HepG2 (cell line): ENCODE data around the gene FAM20A. TPM values are rescaled to one million over a fixed set of nuclear protein-coding genes. Genes with fewer than 3 reads are reported as not detected.
A peak's percentile ranks its signal among the peaks of the same experiment; 100 is the strongest.

Experiments used
- AFF4 ChIP-seq: sonication (generic); formaldehyde crosslinking; IDR thresholded peaks from 2 replicates; pipeline ENCODE4 v1.4.0; 2020; ENCODE audit warnings: missing genetic modification reagents
- ATM ChIP-seq: fragments of 450-650 bp; IDR thresholded peaks from 2 replicates; pipeline ENCODE4 v1.7.1; 2017; ENCODE audit warnings: mild to moderate bottlenecking, borderline replicate concordance
- CSRNP2 ChIP-seq: sonication (generic); formaldehyde crosslinking; conservative IDR thresholded peaks from 2 replicates; pipeline ENCODE4 v1.8.0; 2022; ENCODE audit warnings: low read depth, missing genetic modification reagents
- ELF3 ChIP-seq: IDR thresholded peaks from 2 replicates; pipeline ENCODE4 v1.6.1; 2016; ENCODE audit warnings: missing genetic modification reagents, missing compliant biosample characterization
- KAT8 ChIP-seq: IDR thresholded peaks from 2 replicates; pipeline ENCODE4 v1.6.1; 2016; ENCODE audit warnings: missing genetic modification reagents, missing compliant biosample characterization
- KDM3A ChIP-seq: IDR thresholded peaks from 2 replicates; pipeline ENCODE4 v1.6.1; 2018; ENCODE audit warnings: low read depth, missing compliant biosample characterization
- MBNL3 ChIP-seq: fragments of 250-450 bp; sonication (Bioruptor Pico); conservative IDR thresholded peaks from 2 replicates; pipeline ENCODE4 v1.8.0; 2022; ENCODE audit warnings: mild to moderate bottlenecking, inconsistent platforms
- POGK ChIP-seq: sonication (generic); formaldehyde crosslinking; conservative IDR thresholded peaks from 2 replicates; pipeline ENCODE4 v1.8.0; 2022; ENCODE audit warnings: mild to moderate bottlenecking, moderate library complexity, missing genetic modification reagents
- POLR2A ChIP-seq, 2 experiments: IDR thresholded peaks; 2 replicates each; pipeline ENCODE4 v1.6.1; 2011; ENCODE audit warnings: low read depth in 2 of 2, low read length in 2 of 2, mild to moderate bottlenecking in 1 of 2, moderate library complexity in 1 of 2; ENCODE audit not compliant: insufficient read depth in 1 of 2
- POLR2G ChIP-seq: fragments of 200-400 bp; formaldehyde crosslinking; IDR thresholded peaks from 2 replicates; pipeline ENCODE4 v1.6.1; 2018; ENCODE audit warnings: mild to moderate bottlenecking, low read depth, low read length, moderate library complexity
- SMAD1 ChIP-seq: sonication (generic); formaldehyde crosslinking; IDR thresholded peaks from 2 replicates; pipeline ENCODE4 v1.4.0; 2020; ENCODE audit warnings: missing genetic modification reagents, low read depth, mild to moderate bottlenecking, borderline replicate concordance
- TBL1XR1 ChIP-seq: fragments of 150-350 bp; IDR thresholded peaks from 2 replicates; pipeline ENCODE4 v1.6.1; 2014; ENCODE audit warnings: borderline replicate concordance, low read length; ENCODE audit not compliant: partially characterized antibody
- ZEB1 ChIP-seq: IDR thresholded peaks from 2 replicates; pipeline ENCODE4 v1.6.1; 2012; ENCODE audit warnings: mild to moderate bottlenecking, low read depth, inconsistent platforms; ENCODE audit not compliant: insufficient replicate concordance
- ZNF335 ChIP-seq: sonication (generic); formaldehyde crosslinking; IDR thresholded peaks from 2 replicates; pipeline ENCODE4 v1.4.0; 2020; ENCODE audit warnings: missing genetic modification reagents
- ZNF678 ChIP-seq: sonication (generic); formaldehyde crosslinking; IDR thresholded peaks from 2 replicates; pipeline ENCODE4 v1.4.0; 2020; ENCODE audit warnings: mild to moderate bottlenecking, missing genetic modification reagents
- ZNF770 ChIP-seq: sonication (generic); formaldehyde crosslinking; IDR thresholded peaks from 2 replicates; pipeline ENCODE4 v1.5.0; 2020; ENCODE audit warnings: mild to moderate bottlenecking, missing genetic modification reagents
- ZSCAN30 ChIP-seq: sonication (generic); formaldehyde crosslinking; IDR thresholded peaks from 2 replicates; pipeline ENCODE4 v1.5.0; 2020; ENCODE audit warnings: mild to moderate bottlenecking, missing genetic modification reagents
- polyA plus RNA-seq, 8 experiments: library from polyadenylated mRNA; depleted of rRNA in 3 of 8; stranded (reverse) in 7 of 8; unstranded in 1 of 8; fragments of >200 nt; fragmentation: Illumina TruSeq in 4 of 8; extraction: Trizol in 4 of 8; gene quantifications; 2 replicates each; pipeline versions ENCODE4 v1.2.1 to v1.2.3, GENCODE V29; 2011 to 2016; ENCODE audit warnings: low read depth in 4 of 8, missing spikeins in 1 of 8, mixed read lengths in 1 of 8; ENCODE audit not compliant: insufficient read depth in 1 of 8
- total RNA-seq, 5 experiments: library from RNA; depleted of rRNA; stranded (reverse); fragments of >200 nt; fragmentation: Illumina TruSeq; extraction: Trizol; gene quantifications; 2 replicates each; pipeline ENCODE4 v1.2.3, GENCODE V29; 2016; ENCODE audit warnings: low read depth in 1 of 5
- TF ChIP-seq, protein P1 (sequence below): sonication (generic); formaldehyde crosslinking; IDR thresholded peaks from 2 replicates; pipeline ENCODE4 v1.8.0; 2022; ENCODE audit warnings: missing genetic modification reagents, low read depth, mild to moderate bottlenecking, borderline replicate concordance

FAM20A gene
- total and polyA plus RNA-seq, 2 of the 13 experiments (the other 11 are each of a cell fraction or from before 2014, with no cell fraction given): 9.3 to 20.7 TPM

DNA sequence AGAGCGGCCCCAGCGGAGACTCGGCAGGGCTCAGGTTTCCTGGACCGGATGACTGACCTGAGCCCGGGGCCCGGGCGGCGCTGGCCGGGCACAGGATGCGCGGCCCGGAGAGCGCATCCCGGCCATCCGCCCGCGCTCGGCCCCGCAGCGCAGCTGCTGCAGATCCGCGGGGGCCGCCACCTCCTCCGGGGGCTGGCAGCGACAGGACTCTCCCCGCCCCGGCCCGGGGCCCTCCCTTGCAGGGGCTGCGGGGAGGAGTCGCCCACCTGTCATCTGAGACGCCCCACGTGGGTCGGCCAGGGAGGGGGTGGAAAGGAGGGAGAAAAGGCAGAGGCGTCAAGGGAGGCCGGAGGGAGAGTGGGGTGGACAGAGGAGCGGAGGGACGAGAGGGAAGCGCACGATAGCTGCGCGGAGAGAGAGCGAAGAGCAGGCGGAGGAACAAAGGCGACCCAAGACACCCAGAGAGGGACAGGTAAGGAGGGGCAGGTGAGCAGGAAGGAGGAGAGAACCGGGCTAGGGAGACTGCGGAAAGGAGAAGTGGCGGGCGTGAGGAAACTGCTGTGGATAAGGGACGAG, 89.4 kb downstream of the FAM20A start (continued):
- TF ChIP-seq ZSCAN30 (CRISPR knock-in tag) (peak; percentile 51; the same call in 1 of the 2 replicates), POLR2A (IDR thresholded peaks at IDR 0.05; ENCODE audit: insufficient read depth in 1 of 2, low read depth in 2 of 2, low read length in 2 of 2) (peak in 1 of 2 experiments; percentile 75; a peak in 3 of 4 replicates), ZNF678 (0 out of 2 replicates have a peak, but pooled peaks have one; percentile 32), CSRNP2 (CRISPR knock-in tag) (no peak), MBNL3 (CRISPR knock-in tag) (no peak), POLR2G (peak; percentile 63), SMAD1 (CRISPR knock-in tag) (peak; percentile 28; the same call in 1 of the 2 replicates), POGK (CRISPR knock-in tag) (peak; percentile 76), TBL1XR1 (no peak), ELF3 (CRISPR knock-in tag) (peak; percentile 34; the same call in 1 of the 2 replicates), ATM (no peak), ZNF335 (CRISPR knock-in tag) (no peak; the same call in 1 of the 2 replicates), AFF4 (peak; percentile 66; the same call in 1 of the 2 replicates), ZEB1 (peak; percentile 91), KDM3A (CRISPR knock-in tag) (peak; percentile 15), KAT8 (CRISPR knock-in tag) (no peak), ZNF770 (CRISPR knock-in tag) (0 out of 2 replicates have a peak, but pooled peaks have one; percentile 40)
- TF ChIP-seq, protein P1, sequence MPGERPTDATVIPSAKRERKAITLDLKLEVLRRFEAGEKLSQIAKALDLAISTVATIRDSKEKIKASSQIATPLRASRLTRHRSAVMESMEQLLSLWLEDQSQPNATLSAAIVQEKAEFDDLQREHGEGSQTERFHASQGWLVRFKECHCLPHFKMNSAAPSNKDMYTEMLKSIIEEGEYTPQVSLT (CRISPR knock-in tag): no peak
